HFF-Myc (cell line): ENCODE measurements around the gene UQCR10.

Experiments
- DNase-seq: peaks from one replicate; pipeline ENCODE4 v3.0.0-alpha.2; 2011; ENCODE audit warnings: low read depth; ENCODE audit errors: extremely low read depth
- H3K4me3 ChIP-seq: replicated peaks from 2 replicates; pipeline ENCODE4 v1.5.1; 2011; ENCODE audit warnings: low read depth, mild to moderate bottlenecking, control low read depth, low read length
- CTCF ChIP-seq: IDR thresholded peaks from 2 replicates; pipeline ENCODE4 v1.5.1; 2012; ENCODE audit warnings: mild to moderate bottlenecking, low read depth, low read length, control low read depth; ENCODE audit errors: missing control alignments

UQCR10 gene

GRCh38 chr22:29816128-29816527, 49.0 kb downstream of the UQCR10 start:
- no peak overlapping the region for H3K4me3 ChIP-seq
- TF ChIP-seq CTCF, result no peak
- DNase-seq, result no peak

- no peak overlapping the region for H3K4me3 ChIP-seq
- no peak for TF ChIP-seq CTCF
- no peak for DNase-seq
Measured at GRCh38 chr22:29816539-29816938, 49.4 kb downstream of the UQCR10 start.

- H3K4me3 ChIP-seq, result no peak overlapping the region
- TF ChIP-seq CTCF, result no peak
- no peak for DNase-seq
Measured at GRCh38 chr22:29816980-29817379, 49.8 kb downstream of the UQCR10 start.

- no peak overlapping the region for H3K4me3 ChIP-seq
- no peak for TF ChIP-seq CTCF
- DNase-seq, result no peak
Measured at GRCh38 chr22:29817724-29818123, 50.6 kb downstream of the UQCR10 start.

- no peak overlapping the region for H3K4me3 ChIP-seq
- TF ChIP-seq CTCF, result no peak
- no peak for DNase-seq
Measured at GRCh38 chr22:29819501-29819900, 52.3 kb downstream of the UQCR10 start.
